ENCODE data around the gene STK35.

The STK35 gene

GRCh38 chr20:2149507-2149906 lies 47.9 kb downstream of the STK35 start:
- Histone ChIP-seq H4K20me1 (ENCODE audit: insufficient read depth, low read length) (peaks cover 39% of the 10 kb centered on the region), H3K27ac (ENCODE audit: low read length) (no peak overlapping the region), H3K79me2 (ENCODE audit: insufficient read depth, low read length) (no peaks in the 10 kb centered on the region), H2AFZ (ENCODE audit: low read depth, low read length) (no peak overlapping the region), H3K36me3 (ENCODE audit: insufficient read depth, low read length) (peaks cover 41% of the 10 kb centered on the region), H3K4me1 (ENCODE audit: insufficient read depth, low read length) (no peaks in the 10 kb centered on the region), H3K4me3 (ENCODE audit: low read depth in 1 of 2, low read length in 2 of 2) (no peak overlapping the region), H3K9ac (ENCODE audit: low read depth, low read length) (no peak overlapping the region), H3K27me3 (ENCODE audit: insufficient read depth, low read length, poor library complexity) (no peaks in the 10 kb centered on the region), H3K9me3 (ENCODE audit: insufficient read depth, low read length, severe bottlenecking) (no peaks in the 10 kb centered on the region), H3K4me2 (ENCODE audit: insufficient read depth, low read length) (no peak overlapping the region)
- TF ChIP-seq CTCF (IDR thresholded peaks at IDR 0.05; ENCODE audit: borderline replicate concordance, extremely low read depth, low read length, poor library complexity, severe bottlenecking) (no peak), EZH2 (IDR thresholded peaks at IDR 0.05; ENCODE audit: borderline replicate concordance, low read depth, low read length, severe bottlenecking) (no peak)
- DNase-seq (no peak), ATAC-seq (ENCODE audit: insufficient read depth, low read depth) (no peak)

GRCh38 chr20:2150660-2151059 lies 49.0 kb downstream of the STK35 start:
- no peaks in the 10 kb centered on the region for H3K4me1 ChIP-seq (ENCODE audit: insufficient read depth, low read length)
- peaks cover 34% of the 10 kb centered on the region for H4K20me1 ChIP-seq (ENCODE audit: insufficient read depth, low read length)
- TF ChIP-seq EZH2 (IDR thresholded peaks at IDR 0.05; ENCODE audit: borderline replicate concordance, low read depth, low read length, severe bottlenecking) (no peak), CTCF (IDR thresholded peaks at IDR 0.05; ENCODE audit: borderline replicate concordance, extremely low read depth, low read length, poor library complexity, severe bottlenecking) (no peak)
- H3K27me3 ChIP-seq (ENCODE audit: insufficient read depth, low read length, poor library complexity) = no peaks in the 10 kb centered on the region
- H3K4me2 ChIP-seq (ENCODE audit: insufficient read depth, low read length) = no peak overlapping the region
- H3K79me2 ChIP-seq (ENCODE audit: insufficient read depth, low read length) = no peaks in the 10 kb centered on the region
- ATAC-seq (ENCODE audit: insufficient read depth, low read depth) (no peak), DNase-seq (no peak)
- no peak overlapping the region for H3K9ac ChIP-seq (ENCODE audit: low read depth, low read length)
- peaks cover 29% of the 10 kb centered on the region for H3K36me3 ChIP-seq (ENCODE audit: insufficient read depth, low read length)
- no peak overlapping the region for H3K27ac ChIP-seq (ENCODE audit: low read length)
- no peak overlapping the region for H3K4me3 ChIP-seq (ENCODE audit: low read depth in 1 of 2, low read length in 2 of 2)
- H3K9me3 ChIP-seq (ENCODE audit: insufficient read depth, low read length, severe bottlenecking) = no peaks in the 10 kb centered on the region
- H2AFZ ChIP-seq (ENCODE audit: low read depth, low read length) = no peak overlapping the region

GRCh38 chr20:2151858-2152281 lies 50.2 kb downstream of the STK35 start:
- no peak overlapping the region for H3K4me2 ChIP-seq (ENCODE audit: insufficient read depth, low read length)

More at GRCh38 chr20:2151858-2152281, 50.2 kb downstream of the STK35 start:
- Histone ChIP-seq H2AFZ (ENCODE audit: low read depth, low read length) (no peak overlapping the region), H3K79me2 (ENCODE audit: insufficient read depth, low read length) (no peaks in the 10 kb centered on the region), H3K36me3 (ENCODE audit: insufficient read depth, low read length) (peaks cover 19% of the 10 kb centered on the region), H3K4me3 (ENCODE audit: low read depth in 1 of 2, low read length in 2 of 2) (no peak overlapping the region), H3K27me3 (ENCODE audit: insufficient read depth, low read length, poor library complexity) (no peaks in the 10 kb centered on the region), H3K9me3 (ENCODE audit: insufficient read depth, low read length, severe bottlenecking) (no peaks in the 10 kb centered on the region), H3K4me1 (ENCODE audit: insufficient read depth, low read length) (no peaks in the 10 kb centered on the region), H3K9ac (ENCODE audit: low read depth, low read length) (no peak overlapping the region), H3K27ac (ENCODE audit: low read length) (no peak overlapping the region), H4K20me1 (ENCODE audit: insufficient read depth, low read length) (peaks cover 23% of the 10 kb centered on the region)
- TF ChIP-seq CTCF (IDR thresholded peaks at IDR 0.05; ENCODE audit: borderline replicate concordance, extremely low read depth, low read length, poor library complexity, severe bottlenecking) (no peak), EZH2 (IDR thresholded peaks at IDR 0.05; ENCODE audit: borderline replicate concordance, low read depth, low read length, severe bottlenecking) (no peak)
- DNase-seq (no peak), ATAC-seq (ENCODE audit: insufficient read depth, low read depth) (no peak)
